HEK293T (cell line): ENCODE data around the gene COL23A1.

Experiments used
- CTCF ChIA-PET: fragments of 350-600 bp; formaldehyde crosslinking; extraction: SDS; loops from one replicate; lab custom pipeline; 2021; ENCODE audit warnings: antibody characterized with exemption, inconsistent platforms; lab: Yijun Ruan, JAX
- POLR2A ChIA-PET: fragments of 350-600 bp; formaldehyde crosslinking; extraction: SDS; loops from one replicate; lab custom pipeline; 2020; ENCODE audit warnings: antibody characterized with exemption, inconsistent platforms; lab: Yijun Ruan, JAX
- DNase-seq: peaks from one replicate; pipeline ENCODE4 v3.0.0; 2012; ENCODE audit warnings: mixed read lengths; ENCODE audit errors: extremely low spot score
- ARNT ChIP-seq: fragments of 450-650 bp; IDR thresholded peaks from 2 replicates; pipeline ENCODE4 v1.6.1; 2017; ENCODE audit warnings: mild to moderate bottlenecking
- BHLHE40 ChIP-seq: fragments of 450-650 bp; IDR thresholded peaks from 2 replicates; pipeline ENCODE4 v1.6.1; 2016; ENCODE audit warnings: mild to moderate bottlenecking, moderate library complexity, borderline replicate concordance
- CTBP1 ChIP-seq: fragments of 450-650 bp; IDR thresholded peaks from 2 replicates; pipeline ENCODE4 v1.6.1; 2016; ENCODE audit warnings: borderline replicate concordance
- ELF4 ChIP-seq: fragments of 450-650 bp; IDR thresholded peaks from 2 replicates; pipeline ENCODE4 v1.6.1; 2017; ENCODE audit warnings: antibody characterized with exemption
- FOXA1 ChIP-seq: fragments of 450-650 bp; IDR thresholded peaks from 2 replicates; pipeline ENCODE4 v1.6.1; 2016; ENCODE audit warnings: mild to moderate bottlenecking
- FOXK2 ChIP-seq: fragments of 450-650 bp; IDR thresholded peaks from 2 replicates; pipeline ENCODE4 v1.6.1; 2016; ENCODE audit warnings: mild to moderate bottlenecking
- FOXM1 ChIP-seq: fragments of 450-650 bp; IDR thresholded peaks from 2 replicates; pipeline ENCODE4 v1.6.1; 2017; ENCODE audit warnings: mild to moderate bottlenecking, borderline replicate concordance
- HDGF ChIP-seq: fragments of 450-650 bp; IDR thresholded peaks from 2 replicates; pipeline ENCODE4 v1.6.1; 2017; ENCODE audit warnings: antibody characterized with exemption, borderline replicate concordance
- L3MBTL2 ChIP-seq: fragments of 450-650 bp; conservative IDR thresholded peaks from 2 replicates; pipeline ENCODE4 v1.6.1; 2016; ENCODE audit warnings: mild to moderate bottlenecking
- LEF1 ChIP-seq: fragments of 450-650 bp; IDR thresholded peaks from 2 replicates; pipeline ENCODE4 v1.6.1; 2017; ENCODE audit warnings: mild to moderate bottlenecking, borderline replicate concordance
- NFRKB ChIP-seq: fragments of 450-650 bp; IDR thresholded peaks from 2 replicates; pipeline ENCODE4 v1.6.1; 2016; ENCODE audit warnings: mild to moderate bottlenecking, moderate library complexity
- PKNOX1 ChIP-seq: fragments of 450-650 bp; IDR thresholded peaks from 2 replicates; pipeline ENCODE4 v1.6.1; 2016
- SP1 ChIP-seq: fragments of 450-650 bp; IDR thresholded peaks from 2 replicates; pipeline ENCODE4 v1.6.1; 2017
- SUZ12 ChIP-seq: fragments of 450-650 bp; IDR thresholded peaks from 2 replicates; pipeline ENCODE4 v1.6.1; 2016; ENCODE audit warnings: mild to moderate bottlenecking
- TARDBP ChIP-seq: fragments of 450-650 bp; IDR thresholded peaks from 2 replicates; pipeline ENCODE4 v1.6.1; 2016
- ZNF384 ChIP-seq: fragments of 450-650 bp; IDR thresholded peaks from 2 replicates; pipeline ENCODE4 v1.6.1; 2016

Gene COL23A1

GRCh38 chr5:178554311-178554710, 35.9 kb downstream of the COL23A1 start:
- TF ChIP-seq ARNT (no peak), SP1 (no peak), CTBP1 (no peak), NFRKB (no peak), ELF4 (no peak), ZNF384 (no peak)
- no peak for DNase-seq
- ChIA-PET CTCF (no interaction called here), POLR2A (no interaction called here)

GRCh38 chr5:178553517-178553916, 36.7 kb downstream of the COL23A1 start:
- ChIA-PET CTCF (interaction anchor here (1.4 kb wide), 1 partner anchor 93 kb away, joined by 4 read pairs; no protein-coding TSS in a partner anchor), POLR2A (no interaction called here)
- TF ChIP-seq FOXA1 (no peak), SP1 (no peak)
- DNase-seq, result no peak

- ChIA-PET POLR2A (no interaction called here), CTCF (interaction anchor here (0.8 to 2.1 kb wide), 6 partner anchors 39 to 271 kb away, joined by 3 to 10 read pairs (median 4); partner anchors contain the start of gene COL23A1)
- TF ChIP-seq LEF1 (no peak), ELF4 (no peak), CTBP1 (no peak), HDGF (no peak), L3MBTL2 (no peak), FOXA1 (no peak), SUZ12 (no peak), FOXK2 (no peak), TARDBP (no peak), FOXM1 (no peak), NFRKB (no peak), PKNOX1 (no peak)
- no peak for DNase-seq
Measured at GRCh38 chr5:178551468-178551867, 38.7 kb downstream of the COL23A1 start.

DNA sequence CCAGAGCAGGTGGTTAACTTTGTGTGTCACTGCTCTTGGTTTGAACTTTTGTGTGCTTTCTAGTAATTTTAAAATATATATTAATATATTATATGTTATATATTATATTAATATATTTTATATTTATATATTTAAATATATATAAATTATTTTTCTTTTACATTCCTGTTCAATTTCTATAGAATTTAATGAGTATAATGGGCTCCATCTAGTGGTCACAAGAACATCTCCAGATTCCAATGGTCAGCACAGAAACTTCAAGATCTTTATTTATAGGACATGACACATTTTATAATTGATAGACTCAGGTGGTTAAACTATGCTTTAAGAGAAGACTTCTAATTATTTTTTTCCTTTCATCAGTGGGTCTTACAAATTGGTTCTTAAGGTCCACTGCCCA, 39.1 kb downstream of the COL23A1 start:
- CTCF ChIA-PET, result interaction anchor here (1.2 to 2.1 kb wide), 3 partner anchors 79 to 270 kb away, joined by 3 to 10 read pairs (median 4); no protein-coding TSS in a partner anchor
- no peak for DNase-seq
- TF ChIP-seq SUZ12 (no peak), LEF1 (no peak), NFRKB (no peak), PKNOX1 (peak; percentile 25; the same call in 1 of the 2 replicates)
- POLR2A ChIA-PET, result no interaction called here

DNA sequence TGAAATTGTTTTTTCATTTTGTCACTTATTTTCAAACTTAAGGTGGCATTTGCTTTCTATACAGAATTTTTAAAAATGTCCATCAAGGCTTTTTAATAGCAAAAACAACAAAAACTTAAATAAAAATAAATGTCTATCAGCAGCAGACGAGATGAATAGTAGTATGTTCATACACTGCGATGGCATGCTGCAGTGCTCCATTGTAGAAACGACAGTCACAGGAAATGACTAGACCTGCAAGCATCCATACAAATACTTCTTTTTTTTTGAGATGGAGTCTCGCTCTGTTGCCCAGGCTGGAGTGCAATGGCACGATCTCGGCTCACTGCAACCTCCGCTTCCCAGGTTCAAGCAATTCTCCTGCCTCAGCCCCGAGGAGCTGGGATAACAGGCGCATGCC, 41.4 kb downstream of the COL23A1 start:
- TF ChIP-seq PKNOX1 (no peak), BHLHE40 (no peak), SP1 (no peak), ELF4 (no peak), TARDBP (no peak), CTBP1 (no peak), LEF1 (no peak), FOXK2 (no peak)
- DNase-seq, result no peak
- ChIA-PET POLR2A (no interaction called here), CTCF (no interaction called here)

- ChIA-PET POLR2A (no interaction called here), CTCF (no interaction called here)
- no peak for TF ChIP-seq FOXA1
- TF ChIP-seq ELF4, result no peak
- no peak for TF ChIP-seq FOXM1
- no peak for TF ChIP-seq L3MBTL2
- no peak for TF ChIP-seq TARDBP
- TF ChIP-seq CTBP1, result no peak
- TF ChIP-seq ARNT, result no peak
- no peak for TF ChIP-seq NFRKB
- no peak for TF ChIP-seq HDGF
- no peak for TF ChIP-seq PKNOX1
Measured at GRCh38 chr5:178547753-178548415, 42.3 kb downstream of the COL23A1 start.

More at GRCh38 chr5:178547753-178548415, 42.3 kb downstream of the COL23A1 start:
- DNase-seq, result no peak
